ENCODE measurements around the gene ZBTB8B.
"Not testable (repeated sequence)": the region's sequence is repeated elsewhere in the genome, so short reads cannot be mapped to it uniquely, and the experiment has no call there.

The ZBTB8B gene

GRCh38 chr1:32448186-32448772 is 16.6 kb upstream of the ZBTB8B start:
- not testable (repeated sequence) for H3K4me1 ChIP-seq (ENCODE audit: control insufficient read depth, insufficient read depth, low read length); H3K36me3 ChIP-seq (ENCODE audit: control insufficient read depth in 2 of 2, insufficient read depth in 1 of 2, low read length in 2 of 2); H3K9me3 ChIP-seq (ENCODE audit: control insufficient read depth, insufficient read depth, low read depth, low read length); H3K4me3 ChIP-seq (ENCODE audit: low read depth, low read length); H3K27ac ChIP-seq (ENCODE audit: extremely low read depth, low read depth, low read length)
- TF ChIP-seq ZNF660 (tag by site-specific recombination; IDR thresholded peaks at IDR 0.05) (peak; percentile 36; the same call in 1 of the 2 replicates), ZNF654 (tag by site-specific recombination; IDR thresholded peaks at IDR 0.05; ENCODE audit: low read depth) (peak; percentile 90), KLF10 (tag by site-specific recombination; IDR thresholded peaks at IDR 0.05) (0 out of 2 replicates have a peak, but pooled peaks have one; percentile 19), CTCF (tag by site-specific recombination; IDR thresholded peaks at IDR 0.05) (peak; percentile 64), SP7 (tag by site-specific recombination; IDR thresholded peaks at IDR 0.05) (0 out of 2 replicates have a peak, but pooled peaks have one; percentile 17), BCL11A (tag by site-specific recombination; IDR thresholded peaks at IDR 0.05; ENCODE audit: low read depth) (peak; percentile 35; the same call in 1 of the 2 replicates), PRDM1 (tag by site-specific recombination; IDR thresholded peaks at IDR 0.05) (peak; percentile 82), ZBTB8A (tag by site-specific recombination; IDR thresholded peaks at IDR 0.05) (peak; percentile 59), ZNF2 (tag by site-specific recombination; IDR thresholded peaks at IDR 0.05) (peak; percentile 90), ZNF629 (tag by site-specific recombination; IDR thresholded peaks at IDR 0.05) (0 out of 2 replicates have a peak, but pooled peaks have one; percentile 17), ZNF335 (tag by site-specific recombination; conservative IDR thresholded peaks at IDR 0.05) (peak; percentile 51; the same call in 1 of the 2 replicates)
- ChIA-PET POLR2A (interaction anchor here (1.4 kb wide), 1 partner anchor 202 kb away, joined by 3 read pairs; the partner anchor contains the start of genes RBBP4 and ZBTB8OS), CTCF (interaction anchor here (0.6 to 1.8 kb wide), 18 partner anchors 10 to 623 kb away, joined by 3 to 11 read pairs (median 3); no protein-coding TSS in a partner anchor)

DNA sequence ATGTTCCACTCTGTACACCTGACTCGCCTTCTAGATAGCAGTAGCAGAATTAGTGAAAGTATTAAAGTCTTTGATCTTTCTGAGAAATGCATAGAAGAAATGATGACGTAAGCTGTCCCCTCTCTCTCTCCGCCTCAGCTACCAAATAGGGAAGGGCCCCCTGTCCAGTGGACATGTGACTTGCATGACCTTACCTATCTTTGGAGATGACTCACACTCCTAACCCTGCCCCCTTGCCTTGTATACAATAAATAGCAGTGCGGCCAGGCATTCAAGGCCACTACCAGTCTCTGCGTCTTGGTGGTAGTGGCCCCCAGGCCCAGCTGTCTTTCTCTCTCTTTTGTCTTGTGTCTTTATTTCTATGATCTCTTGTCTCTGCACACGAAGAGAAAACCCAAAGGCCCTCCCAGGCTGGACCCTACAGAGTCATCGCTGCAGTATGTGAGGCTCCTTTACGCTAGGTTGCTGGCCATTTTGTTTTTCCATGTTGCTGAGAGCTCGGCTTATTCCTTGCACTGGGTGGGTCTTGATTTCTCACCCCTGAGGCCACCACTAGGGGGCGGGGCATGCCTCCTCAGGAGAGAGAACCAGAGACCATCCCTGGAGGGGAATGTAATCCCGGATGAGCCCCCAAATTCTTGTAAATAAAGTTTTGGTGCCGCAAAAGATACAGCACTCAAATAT is 16.0 kb upstream of the ZBTB8B start:
- CTCF ChIA-PET: interaction anchor here (0.5 to 1.8 kb wide), 14 partner anchors 12 to 404 kb away, joined by 3 to 11 read pairs (median 3); no protein-coding TSS in a partner anchor
- Histone ChIP-seq H3K27ac (ENCODE audit: extremely low read depth, low read depth, low read length) (no peak overlapping the region), H3K9me3 (ENCODE audit: control insufficient read depth, insufficient read depth, low read depth, low read length) (no peaks in the 10 kb centered on the region), H3K4me3 (ENCODE audit: low read depth, low read length) (no peak overlapping the region), H3K4me1 (ENCODE audit: control insufficient read depth, insufficient read depth, low read length) (no peaks in the 10 kb centered on the region), H3K36me3 (ENCODE audit: control insufficient read depth in 2 of 2, insufficient read depth in 1 of 2, low read length in 2 of 2) (no peaks in the 10 kb centered on the region)
- POLR2A ChIA-PET: interaction anchor here (1.4 kb wide), 1 partner anchor 202 kb away, joined by 3 read pairs; the partner anchor contains the start of genes RBBP4 and ZBTB8OS
- TF ChIP-seq ZNF654 (tag by site-specific recombination; IDR thresholded peaks at IDR 0.05; ENCODE audit: low read depth) (0 out of 2 replicates have a peak, but pooled peaks have one; percentile 17), PRDM4 (tag by site-specific recombination; IDR thresholded peaks at IDR 0.05) (no peak), SETDB1 (IDR thresholded peaks at IDR 0.05; ENCODE audit: insufficient read length, low read length) (peak; percentile 87), GLI4 (tag by site-specific recombination; IDR thresholded peaks at IDR 0.05) (no peak), ZEB2 (tag by site-specific recombination; IDR thresholded peaks at IDR 0.05) (no peak)

DNA sequence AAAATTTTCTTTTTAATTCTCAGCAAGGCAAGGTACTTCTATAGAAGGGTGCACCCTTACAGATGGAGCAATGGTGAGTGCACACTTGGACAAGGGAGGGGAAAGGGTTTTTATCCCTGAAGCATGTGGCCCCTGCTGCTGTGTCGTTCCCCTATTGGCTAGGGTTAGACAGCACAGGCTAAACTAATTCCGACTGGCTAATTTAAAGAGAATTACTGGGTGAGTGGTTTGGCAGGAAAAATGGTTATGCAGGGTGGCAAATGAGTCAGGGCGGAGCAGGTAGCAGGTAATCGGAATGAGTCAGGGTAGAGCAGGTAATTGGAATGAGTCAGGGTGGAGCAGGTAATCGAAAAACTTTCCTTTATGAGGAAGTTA is 15.4 kb upstream of the ZBTB8B start:
- not testable (repeated sequence) for H3K27ac ChIP-seq (ENCODE audit: extremely low read depth, low read depth, low read length); H3K4me3 ChIP-seq (ENCODE audit: low read depth, low read length); H3K9me3 ChIP-seq (ENCODE audit: control insufficient read depth, insufficient read depth, low read depth, low read length); H3K4me1 ChIP-seq (ENCODE audit: control insufficient read depth, insufficient read depth, low read length); H3K36me3 ChIP-seq (ENCODE audit: control insufficient read depth in 2 of 2, insufficient read depth in 1 of 2, low read length in 2 of 2)
- POLR2A ChIA-PET: interaction anchor here (1.4 kb wide), 1 partner anchor 201 kb away, joined by 3 read pairs; the partner anchor contains the start of genes RBBP4 and ZBTB8OS
- peak; percentile 68 for TF ChIP-seq SETDB1 (IDR thresholded peaks at IDR 0.05; ENCODE audit: insufficient read length, low read length)
- TF ChIP-seq TRIM28 (IDR thresholded peaks at IDR 0.05; ENCODE audit: borderline replicate concordance, low read length): 0 out of 2 replicates have a peak, but pooled peaks have one; percentile 67
- CTCF ChIA-PET: interaction anchor here (0.5 to 1.8 kb wide), 7 partner anchors 32 to 157 kb away, joined by 3 to 11 read pairs (median 3); no protein-coding TSS in a partner anchor

Data from HEK293 (cell line).